Hepatocyte (in vitro differentiated cells): Measurements from ENCODE around the gene NLRX1. TPM values are rescaled to one million over a fixed set of nuclear protein-coding genes. Genes with fewer than 3 reads are reported as not detected.

Experiments
- DNase-seq: peaks from one replicate; pipeline ENCODE4 v3.0.0-alpha.2; 2016; ENCODE audit warnings: low spot score
- H2AFZ ChIP-seq: fragments of 200-600 bp; sonication (generic); 2 replicates; pipeline ENCODE4 v1.6.0; 2016; ENCODE audit warnings: antibody characterized with exemption, mild to moderate bottlenecking
- H3K27ac ChIP-seq: fragments of 200-600 bp; sonication (generic); 2 replicates; pipeline ENCODE4 v1.5.1; 2016; ENCODE audit warnings: mild to moderate bottlenecking
- H3K27me3 ChIP-seq: fragments of 200-600 bp; sonication (generic); 2 replicates; pipeline ENCODE4 v1.6.1; 2016
- H3K36me3 ChIP-seq: fragments of 200-600 bp; sonication (generic); replicated peaks from 2 replicates; pipeline ENCODE4 v1.5.1; 2016; ENCODE audit warnings: low read depth; ENCODE audit not compliant: insufficient read depth
- H3K4me1 ChIP-seq: fragments of 200-600 bp; sonication (generic); 2 replicates; pipeline ENCODE4 v1.5.1; 2016; ENCODE audit warnings: mild to moderate bottlenecking, moderate library complexity; ENCODE audit not compliant: insufficient read depth
- H3K4me2 ChIP-seq: fragments of 200-600 bp; sonication (generic); 2 replicates; pipeline ENCODE4 v1.6.0; 2016
- H3K4me3 ChIP-seq: fragments of 200-600 bp; sonication (generic); 2 replicates; pipeline ENCODE4 v1.5.1; 2016; ENCODE audit warnings: mild to moderate bottlenecking
- H3K79me2 ChIP-seq: fragments of 200-600 bp; sonication (generic); 2 replicates; pipeline ENCODE4 v1.6.0; 2017; ENCODE audit warnings: mild to moderate bottlenecking
- H3K9me2 ChIP-seq: fragments of 200-600 bp; sonication (generic); replicated peaks from 2 replicates; pipeline ENCODE4 v1.6.0; 2017; ENCODE audit warnings: mild to moderate bottlenecking; ENCODE audit not compliant: insufficient read depth
- H3K9me3 ChIP-seq: fragments of 200-600 bp; sonication (generic); 2 replicates; pipeline ENCODE4 v1.5.1; 2016; ENCODE audit warnings: low read depth, mild to moderate bottlenecking
- H4K20me1 ChIP-seq: fragments of 200-600 bp; sonication (generic); 2 replicates; pipeline ENCODE4 v1.6.0; 2016; ENCODE audit warnings: mild to moderate bottlenecking; ENCODE audit not compliant: insufficient read depth, poor library complexity, severe bottlenecking
- EZH2 ChIP-seq: fragments of 200-600 bp; sonication (generic); IDR thresholded peaks from 2 replicates; pipeline ENCODE4 v1.6.1; 2016; ENCODE audit warnings: antibody characterized with exemption, mild to moderate bottlenecking, borderline replicate concordance
- EZH2phosphoT487 ChIP-seq: fragments of 200-600 bp; sonication (generic); IDR thresholded peaks from one replicate; pipeline ENCODE4 v1.6.1; 2018; ENCODE audit warnings: antibody characterized with exemption, mild to moderate bottlenecking, low read depth, moderate library complexity; ENCODE audit not compliant: unreplicated experiment, severe bottlenecking
- WGBS: methylation state at CpG from one replicate; pipeline ENCODE4 v1.1.6; 2016; ENCODE audit warnings: low lambda C conversion rate; ENCODE audit errors: missing lambda C conversion rate; 5-methylcytosine and 5-hydroxymethylcytosine counted together
- polyA plus RNA-seq: library from polyadenylated mRNA; unstranded; fragments of >200 nt; fragmentation: Nextera tagmentation; extraction: Ambion mirVana; gene quantifications from 2 replicates; pipeline ENCODE4 v1.2.1, GENCODE V29; 2016
- total RNA-seq: library from RNA; depleted of rRNA; stranded (reverse); fragments of >200 nt; gene quantifications from 2 replicates; pipeline ENCODE4 v1.2.3, GENCODE V29; 2014
- TF ChIP-seq, protein P1 (sequence below): fragments of 200-600 bp; sonication (generic); IDR thresholded peaks from 2 replicates; pipeline ENCODE4 v1.5.1; 2016; ENCODE audit warnings: antibody characterized with exemption, mild to moderate bottlenecking; ENCODE audit not compliant: poor library complexity

The NLRX1 gene
- total and polyA plus RNA-seq, 2 experiments from 2014 or later: 9.4 to 13.3 TPM

DNA sequence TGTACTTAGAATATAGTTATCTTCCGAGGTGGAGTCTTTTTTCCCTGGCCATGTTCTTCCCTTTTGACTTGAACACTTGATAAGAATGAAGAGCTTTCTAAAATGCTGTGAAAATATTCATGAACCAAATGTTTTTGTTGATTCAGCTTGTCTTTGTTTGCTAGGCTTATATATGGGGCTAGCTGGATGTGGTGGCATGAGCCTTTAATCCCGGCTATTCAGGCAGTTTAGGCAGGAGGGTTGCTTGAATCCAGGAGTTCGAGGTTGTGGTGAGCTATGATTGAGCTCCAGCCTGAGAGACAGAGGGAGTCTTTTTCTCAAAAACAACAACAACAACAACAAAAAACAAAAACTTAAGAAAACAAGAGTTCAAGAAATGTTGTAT is 60.8 kb downstream of the NLRX1 start:
- H3K4me2 ChIP-seq: no peak overlapping the region
- H4K20me1 ChIP-seq: no peaks in the 10 kb centered on the region

DNA sequence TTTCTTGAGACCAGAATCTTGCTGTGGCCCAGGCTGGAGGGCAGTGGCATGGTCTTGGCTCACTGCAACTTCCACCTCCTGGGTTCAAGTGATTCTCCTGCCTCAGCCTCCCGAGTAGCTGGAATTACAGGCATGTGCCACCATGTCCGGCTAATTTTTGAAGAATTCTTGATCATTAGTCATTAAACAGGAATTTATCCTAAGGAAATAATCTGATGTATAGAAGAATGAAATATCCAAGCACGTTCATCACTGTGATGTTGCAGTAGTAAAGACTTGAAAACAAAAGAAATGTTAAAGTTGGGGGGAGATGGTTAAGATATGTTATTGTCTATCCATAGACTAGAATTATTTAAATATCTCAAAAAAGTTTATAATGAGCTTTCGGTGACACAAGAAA is 61.2 kb downstream of the NLRX1 start:
- no peak overlapping the region for H3K4me3 ChIP-seq
- no peaks in the 10 kb centered on the region for H3K36me3 ChIP-seq
- H3K27ac ChIP-seq: no peak overlapping the region
- no peaks in the 10 kb centered on the region for H3K9me3 ChIP-seq
- no peaks in the 10 kb centered on the region for H4K20me1 ChIP-seq
- WGBS: 85% methylated on average over 4 of the region's 4 CpGs
- no peak overlapping the region for H2AFZ ChIP-seq
- H3K27me3 ChIP-seq: no peaks in the 10 kb centered on the region
- no peaks in the 10 kb centered on the region for H3K4me1 ChIP-seq
- H3K4me2 ChIP-seq: no peak overlapping the region
- TF ChIP-seq, protein P1, sequence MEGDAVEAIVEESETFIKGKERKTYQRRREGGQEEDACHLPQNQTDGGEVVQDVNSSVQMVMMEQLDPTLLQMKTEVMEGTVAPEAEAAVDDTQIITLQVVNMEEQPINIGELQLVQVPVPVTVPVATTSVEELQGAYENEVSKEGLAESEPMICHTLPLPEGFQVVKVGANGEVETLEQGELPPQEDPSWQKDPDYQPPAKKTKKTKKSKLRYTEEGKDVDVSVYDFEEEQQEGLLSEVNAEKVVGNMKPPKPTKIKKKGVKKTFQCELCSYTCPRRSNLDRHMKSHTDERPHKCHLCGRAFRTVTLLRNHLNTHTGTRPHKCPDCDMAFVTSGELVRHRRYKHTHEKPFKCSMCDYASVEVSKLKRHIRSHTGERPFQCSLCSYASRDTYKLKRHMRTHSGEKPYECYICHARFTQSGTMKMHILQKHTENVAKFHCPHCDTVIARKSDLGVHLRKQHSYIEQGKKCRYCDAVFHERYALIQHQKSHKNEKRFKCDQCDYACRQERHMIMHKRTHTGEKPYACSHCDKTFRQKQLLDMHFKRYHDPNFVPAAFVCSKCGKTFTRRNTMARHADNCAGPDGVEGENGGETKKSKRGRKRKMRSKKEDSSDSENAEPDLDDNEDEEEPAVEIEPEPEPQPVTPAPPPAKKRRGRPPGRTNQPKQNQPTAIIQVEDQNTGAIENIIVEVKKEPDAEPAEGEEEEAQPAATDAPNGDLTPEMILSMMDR: no peak
- no peak for TF ChIP-seq EZH2
- no peak for TF ChIP-seq EZH2phosphoT487
- peaks cover 74% of the 10 kb centered on the region for H3K79me2 ChIP-seq
- no peaks in the 10 kb centered on the region for H3K9me2 ChIP-seq
- DNase-seq: no peak

More for the DNA sequence above, 60.8 kb downstream of the NLRX1 start:
- H3K27ac ChIP-seq: no peak overlapping the region
- H3K9me3 ChIP-seq: no peaks in the 10 kb centered on the region
- DNase-seq: no peak
- 77% methylated on average over 3 of the region's 3 CpGs for WGBS
- H3K36me3 ChIP-seq: no peaks in the 10 kb centered on the region
- H3K4me3 ChIP-seq: no peak overlapping the region
- no peaks in the 10 kb centered on the region for H3K9me2 ChIP-seq
- H3K79me2 ChIP-seq: peaks cover 75% of the 10 kb centered on the region
- H3K27me3 ChIP-seq: no peaks in the 10 kb centered on the region
- no peak overlapping the region for H2AFZ ChIP-seq
- TF ChIP-seq EZH2 (no peak), EZH2phosphoT487 (no peak)
- TF ChIP-seq, protein P1: no peak
- no peaks in the 10 kb centered on the region for H3K4me1 ChIP-seq

Other genes starting within 250 kb of the NLRX1 start
- gene BCL9L, start 242.8 kb upstream of the NLRX1 start, total RNA-seq: 7.8 and 25.3 TPM in 2 replicates
- 18.0 and 18.1 TPM in 2 replicates for gene BCL9L, start 242.8 kb upstream of the NLRX1 start, polyA plus RNA-seq
- gene UPK2, start 212.4 kb upstream of the NLRX1 start, total RNA-seq: 2.2 and 3.6 TPM in 2 replicates
- 55.3 and 101 TPM in 2 replicates for gene UPK2, start 212.4 kb upstream of the NLRX1 start, polyA plus RNA-seq
- not detected in 2 replicates for gene FOXR1, start 197.0 kb upstream of the NLRX1 start, total RNA-seq
- gene FOXR1, start 197.0 kb upstream of the NLRX1 start, polyA plus RNA-seq: 0.41 TPM in 1 of 2 replicates, not detected in the other
- 26.2 and 28.2 TPM in 2 replicates for gene CENATAC, start 170.6 kb upstream of the NLRX1 start, total RNA-seq
- gene CENATAC, start 170.6 kb upstream of the NLRX1 start, polyA plus RNA-seq: 22.6 and 24.5 TPM in 2 replicates
- gene RPS25, start 150.4 kb upstream of the NLRX1 start, total RNA-seq: 1,502 and 1,568 TPM in 2 replicates
- 1,058 and 1,100 TPM in 2 replicates for gene RPS25, start 150.4 kb upstream of the NLRX1 start, polyA plus RNA-seq
- gene TRAPPC4, start 150.0 kb upstream of the NLRX1 start, total RNA-seq: 78.5 and 96.1 TPM in 2 replicates
- gene TRAPPC4, start 150.0 kb upstream of the NLRX1 start, polyA plus RNA-seq: 174 and 175 TPM in 2 replicates
- 68.0 and 87.4 TPM in 2 replicates for gene SLC37A4, start 137.8 kb upstream of the NLRX1 start, total RNA-seq
- gene SLC37A4, start 137.8 kb upstream of the NLRX1 start, polyA plus RNA-seq: 63.5 and 82.3 TPM in 2 replicates
- gene HYOU1, start 111.5 kb upstream of the NLRX1 start, total RNA-seq: 168 and 197 TPM in 2 replicates
- 122 and 125 TPM in 2 replicates for gene HYOU1, start 111.5 kb upstream of the NLRX1 start, polyA plus RNA-seq
- 31.8 and 36.9 TPM in 2 replicates for gene VPS11, start 100.9 kb upstream of the NLRX1 start, total RNA-seq
- gene VPS11, start 100.9 kb upstream of the NLRX1 start, polyA plus RNA-seq: 26.5 and 31.8 TPM in 2 replicates
- 10.9 and 11.9 TPM in 2 replicates for gene HMBS, start 83.8 kb upstream of the NLRX1 start, total RNA-seq
- 34.5 and 37.7 TPM in 2 replicates for gene HMBS, start 83.8 kb upstream of the NLRX1 start, polyA plus RNA-seq
- 27.5 and 28.1 TPM in 2 replicates for gene DPAGT1, start 66.9 kb upstream of the NLRX1 start, total RNA-seq
- gene DPAGT1, start 66.9 kb upstream of the NLRX1 start, polyA plus RNA-seq: 76.2 and 82.7 TPM in 2 replicates
- gene C2CD2L, start 61.4 kb upstream of the NLRX1 start, total RNA-seq: 5.2 and 9.7 TPM in 2 replicates
- 7.4 and 10.2 TPM in 2 replicates for gene C2CD2L, start 61.4 kb upstream of the NLRX1 start, polyA plus RNA-seq
- 10.9 and 25.3 TPM in 2 replicates for gene HINFP, start 47.1 kb upstream of the NLRX1 start, total RNA-seq
- gene HINFP, start 47.1 kb upstream of the NLRX1 start, polyA plus RNA-seq: 16.4 and 19.8 TPM in 2 replicates
- gene ABCG4, start 19.7 kb upstream of the NLRX1 start, total RNA-seq: not detected in 2 replicates
- gene ABCG4, start 19.7 kb upstream of the NLRX1 start, polyA plus RNA-seq: 0.45 and 0.99 TPM in 2 replicates
- 12.7 and 27.0 TPM in 2 replicates for gene NHERF4, start 16.8 kb downstream of the NLRX1 start, total RNA-seq
- 26.5 and 32.8 TPM in 2 replicates for gene NHERF4, start 16.8 kb downstream of the NLRX1 start, polyA plus RNA-seq
- 12.1 and 15.6 TPM in 2 replicates for gene CBL, start 37.6 kb downstream of the NLRX1 start, total RNA-seq
- 4.6 and 6.6 TPM in 2 replicates for gene CBL, start 37.6 kb downstream of the NLRX1 start, polyA plus RNA-seq
- gene MCAM, start 148.4 kb downstream of the NLRX1 start, total RNA-seq: 8.7 and 35.4 TPM in 2 replicates
- gene MCAM, start 148.4 kb downstream of the NLRX1 start, polyA plus RNA-seq: 5.1 and 6.1 TPM in 2 replicates
- 15.5 and 15.8 TPM in 2 replicates for gene RNF26, start 165.8 kb downstream of the NLRX1 start, total RNA-seq
- gene RNF26, start 165.8 kb downstream of the NLRX1 start, polyA plus RNA-seq: 35.5 and 46.9 TPM in 2 replicates
- 12.5 and 13.7 TPM in 2 replicates for gene C1QTNF5, start 172.2 kb downstream of the NLRX1 start, total RNA-seq
- 18.0 and 23.6 TPM in 2 replicates for gene C1QTNF5, start 172.2 kb downstream of the NLRX1 start, polyA plus RNA-seq
- gene MFRP, start 178.0 kb downstream of the NLRX1 start, total RNA-seq: 0.08 TPM in 1 of 2 replicates, not detected in the other
- not detected in 2 replicates for gene MFRP, start 178.0 kb downstream of the NLRX1 start, polyA plus RNA-seq
- gene USP2, start 213.0 kb downstream of the NLRX1 start, total RNA-seq: 7.3 and 8.1 TPM in 2 replicates
- 23.5 and 35.7 TPM in 2 replicates for gene USP2, start 213.0 kb downstream of the NLRX1 start, polyA plus RNA-seq